Activated T-cell treated with anti-CD3 and anti-CD28 coated beads, Interleukin-2, amount 50 U/mL, for 72 hours (primary cell): ENCODE measurements around the gene GTF2H2C_2.
"Not testable (repeated sequence)": the region's sequence is repeated elsewhere in the genome, so short reads cannot be mapped to it uniquely, and the experiment has no call there.

Source experiments
- ATAC-seq, 2 donors: fragments of 150-1000 bp; cut with Tn5 transposase; replicated peaks in 1 of 2; 2 replicates each; pipeline ENCODE4 v1.10.0; 2021; ENCODE audit warnings: moderate library complexity in 2 of 2, mild to moderate bottlenecking in 1 of 2
- DNase-seq, 2 donors: peaks; one replicate each; pipeline ENCODE4 v3.0.0; 2021 to 2022; ENCODE audit warnings: mixed read lengths in 1 of 2
- H3K27ac Mint-ChIP-seq: one replicate; pipeline ENCODE4 v1.8.0; 2022; ENCODE audit warnings: mild to moderate bottlenecking, moderate library complexity, mixed read lengths
- H3K27me3 Mint-ChIP-seq: one replicate; pipeline ENCODE4 v1.8.0; 2022; ENCODE audit warnings: low read depth, mixed read lengths
- H3K36me3 Mint-ChIP-seq, 2 donors: one replicate each; pipeline ENCODE4 v1.8.0; 2022; ENCODE audit warnings: mixed read lengths in 2 of 2, mild to moderate bottlenecking in 1 of 2; ENCODE audit not compliant: insufficient read depth in 2 of 2
- H3K4me1 Mint-ChIP-seq: one replicate; pipeline ENCODE4 v1.8.0; 2022; ENCODE audit warnings: low read depth, mixed read lengths
- H3K4me3 Mint-ChIP-seq, 2 donors: one replicate each; pipeline ENCODE4 v1.8.0; 2022; ENCODE audit warnings: mild to moderate bottlenecking in 2 of 2, mixed read lengths in 2 of 2, moderate library complexity in 2 of 2
- H3K9me3 Mint-ChIP-seq, 2 donors: one replicate each; pipeline ENCODE4 v1.8.0; 2022; ENCODE audit warnings: mixed read lengths in 2 of 2

Gene GTF2H2C_2

DNA sequence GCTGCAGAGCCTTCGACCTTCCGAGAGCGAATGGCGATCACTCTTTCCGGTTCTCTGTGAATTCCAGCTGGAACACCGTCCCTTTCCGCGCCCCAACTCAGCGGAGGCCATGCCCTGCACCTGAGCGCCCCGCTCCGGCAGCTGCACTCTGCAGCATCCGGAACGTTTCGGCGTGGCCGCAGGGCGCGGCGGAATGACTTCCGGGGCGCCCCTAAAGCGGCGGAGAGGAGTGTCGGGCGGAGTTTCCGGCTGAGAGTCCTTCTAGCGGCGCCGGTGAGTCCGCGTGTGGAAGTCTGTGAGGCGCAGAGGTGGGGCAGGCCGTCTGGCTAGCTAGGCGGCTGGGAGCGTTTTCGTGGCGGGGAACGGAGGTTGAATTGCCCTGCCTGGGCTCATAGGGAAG, at the start of gene GTF2H2C_2:
TSS of gene GTF2H2C_2 (plus strand) at position 252 of the 400 bp plus-strand sequence.
- H3K27ac Mint-ChIP-seq, H3K36me3 Mint-ChIP-seq, H3K4me1 Mint-ChIP-seq, H3K27me3 Mint-ChIP-seq, H3K9me3 Mint-ChIP-seq, DNase-seq, H3K4me3 Mint-ChIP-seq: not testable (repeated sequence)
- peak; percentile 100 for ATAC-seq

GRCh38 chr5:70400984-70401686, 14.0 kb upstream of the GTF2H2C_2 start:
- ATAC-seq (peak; percentile 99 to 100), DNase-seq (peak; percentile 65 to 83)
- H3K27me3 Mint-ChIP-seq, H3K4me1 Mint-ChIP-seq, H3K36me3 Mint-ChIP-seq, H3K27ac Mint-ChIP-seq, H3K9me3 Mint-ChIP-seq: not testable (repeated sequence)
- peak overlapping the region; percentile 72 to 78 for H3K4me3 Mint-ChIP-seq

- not testable (repeated sequence) for H3K4me3 Mint-ChIP-seq, H3K9me3 Mint-ChIP-seq, H3K27ac Mint-ChIP-seq, ATAC-seq, DNase-seq, H3K36me3 Mint-ChIP-seq, H3K27me3 Mint-ChIP-seq, H3K4me1 Mint-ChIP-seq
These were observed 6.2 kb downstream of the GTF2H2C_2 start for GRCh38 chr5:70421322-70421721.

DNA sequence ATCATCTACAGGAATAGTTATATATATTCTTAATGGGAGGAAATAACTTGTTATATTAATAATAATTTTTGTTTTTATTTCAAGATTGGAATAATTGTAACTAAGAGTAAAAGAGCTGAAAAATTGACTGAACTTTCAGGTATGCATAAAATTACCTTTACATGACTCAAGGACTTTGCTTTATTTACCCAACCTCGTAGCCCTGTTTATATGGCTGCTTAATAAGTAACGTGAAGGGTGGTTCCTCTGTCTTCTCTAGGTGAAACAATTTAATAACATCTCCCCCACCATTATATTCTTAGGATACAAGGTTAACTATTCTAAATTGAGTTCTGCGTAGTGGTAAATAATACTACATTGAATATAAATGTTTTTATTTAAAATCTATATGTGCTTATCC, 8.0 kb downstream of the GTF2H2C_2 start:
- not testable (repeated sequence) for H3K36me3 Mint-ChIP-seq, H3K27ac Mint-ChIP-seq, H3K27me3 Mint-ChIP-seq, H3K9me3 Mint-ChIP-seq, H3K4me1 Mint-ChIP-seq, ATAC-seq, H3K4me3 Mint-ChIP-seq, DNase-seq

DNA sequence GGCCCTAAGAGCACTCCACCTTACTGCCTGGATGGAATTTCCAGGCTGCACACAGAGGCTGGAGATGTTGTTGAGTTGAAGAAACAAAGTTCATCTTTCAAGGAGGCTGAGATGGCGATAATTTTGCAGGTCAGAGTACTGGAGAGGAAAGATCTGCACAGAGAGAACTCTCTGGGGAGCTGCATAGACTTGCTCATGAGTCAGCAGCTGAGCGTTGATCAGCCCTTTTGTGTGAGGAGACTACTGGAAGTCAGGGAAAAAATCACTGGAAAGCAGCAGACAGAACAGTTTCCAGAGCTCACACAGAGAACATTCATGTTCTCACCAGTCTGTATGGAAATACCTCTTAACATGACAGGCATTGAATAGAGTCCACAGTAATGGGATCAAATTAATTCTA, 23.4 kb downstream of the GTF2H2C_2 start:
- H3K27me3 Mint-ChIP-seq, H3K36me3 Mint-ChIP-seq, H3K9me3 Mint-ChIP-seq, H3K27ac Mint-ChIP-seq, H3K4me1 Mint-ChIP-seq, ATAC-seq, DNase-seq, H3K4me3 Mint-ChIP-seq: not testable (repeated sequence)

DNA sequence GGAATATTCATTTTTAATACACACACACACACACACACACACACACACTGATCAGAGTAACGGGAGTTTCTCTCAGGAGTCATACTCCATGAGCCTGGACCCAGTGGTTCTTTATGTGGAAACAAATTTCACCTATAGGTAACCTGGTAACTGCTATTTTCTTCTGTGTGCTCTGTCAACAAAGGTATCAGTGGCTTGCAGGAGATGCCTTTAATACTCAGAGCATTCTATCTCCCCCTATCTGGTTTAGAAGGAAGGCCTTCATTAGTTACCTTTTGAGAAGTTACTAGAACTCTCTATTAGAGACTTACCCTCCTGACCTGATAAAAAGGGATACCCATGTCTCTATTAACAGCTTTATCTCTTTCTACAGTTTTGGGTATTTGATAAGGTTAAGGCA, 34.4 kb downstream of the GTF2H2C_2 start:
- not testable (repeated sequence) for DNase-seq, H3K4me3 Mint-ChIP-seq, H3K36me3 Mint-ChIP-seq, H3K27me3 Mint-ChIP-seq, H3K9me3 Mint-ChIP-seq, ATAC-seq, H3K27ac Mint-ChIP-seq, H3K4me1 Mint-ChIP-seq

DNA sequence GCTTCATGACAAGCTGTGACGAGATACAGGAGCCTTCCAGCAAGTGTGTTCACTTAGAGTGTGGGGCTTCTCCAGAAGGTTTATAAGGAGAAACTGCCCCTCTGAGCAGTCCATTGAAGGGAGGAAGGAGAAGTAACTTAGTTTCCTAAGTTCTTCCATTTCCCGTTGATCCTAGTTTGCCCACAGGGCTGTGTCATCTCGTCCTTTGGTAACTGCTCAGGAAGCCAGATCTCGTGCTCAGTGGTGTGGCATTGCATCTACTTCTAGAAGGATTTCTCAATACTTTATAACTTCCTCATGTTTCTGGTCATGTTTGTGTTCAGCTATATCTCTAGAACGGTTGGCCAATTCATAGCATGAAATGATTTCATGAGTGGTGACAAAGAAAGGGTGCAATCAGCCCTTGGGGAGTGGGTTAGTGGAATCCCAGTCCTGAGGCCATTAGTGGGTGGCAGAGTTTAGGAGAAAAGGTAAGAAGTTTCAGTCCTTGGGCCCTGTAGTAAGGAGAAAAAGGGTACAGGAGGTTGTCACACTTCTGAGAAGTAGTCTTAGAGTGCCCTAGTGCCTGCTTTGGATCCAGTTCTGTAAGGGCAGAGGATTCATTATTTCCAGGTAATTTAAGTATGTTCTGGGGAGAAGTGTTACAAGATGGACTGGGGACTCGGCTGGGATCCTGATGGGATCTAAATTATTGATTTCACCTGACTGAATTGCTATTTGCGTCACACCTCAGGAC, 36.2 kb downstream of the GTF2H2C_2 start:
- DNase-seq, ATAC-seq, H3K27ac Mint-ChIP-seq, H3K9me3 Mint-ChIP-seq, H3K27me3 Mint-ChIP-seq, H3K36me3 Mint-ChIP-seq, H3K4me3 Mint-ChIP-seq, H3K4me1 Mint-ChIP-seq: not testable (repeated sequence)

GRCh38 chr5:70457093-70457492, 41.9 kb downstream of the GTF2H2C_2 start:
- H3K9me3 Mint-ChIP-seq, ATAC-seq, H3K4me1 Mint-ChIP-seq, DNase-seq, H3K27ac Mint-ChIP-seq, H3K36me3 Mint-ChIP-seq, H3K27me3 Mint-ChIP-seq, H3K4me3 Mint-ChIP-seq: not testable (repeated sequence)

- not testable (repeated sequence) for H3K9me3 Mint-ChIP-seq, H3K4me1 Mint-ChIP-seq, H3K36me3 Mint-ChIP-seq, DNase-seq, H3K27ac Mint-ChIP-seq, H3K4me3 Mint-ChIP-seq, H3K27me3 Mint-ChIP-seq, ATAC-seq
These were observed 44.0 kb downstream of the GTF2H2C_2 start for GRCh38 chr5:70459188-70459587.

DNA sequence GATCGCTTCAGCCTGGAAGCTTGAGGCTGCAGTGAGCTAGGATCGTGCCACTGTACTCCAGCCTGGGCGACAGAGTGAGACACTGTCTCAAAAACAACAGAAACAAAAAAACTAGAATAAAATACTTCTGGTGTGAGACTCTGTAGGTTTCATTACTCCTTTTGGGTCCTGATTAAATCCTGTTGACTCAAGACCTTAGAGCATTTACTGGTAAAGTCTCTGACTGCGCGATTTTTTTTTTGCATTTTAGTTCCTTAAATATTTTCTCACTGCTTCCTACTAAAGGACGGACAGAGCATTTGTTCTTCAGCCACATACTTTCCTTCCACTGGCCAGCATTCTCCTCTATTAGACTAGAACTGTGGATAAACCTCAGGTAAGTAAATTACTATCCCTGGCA, 46.8 kb downstream of the GTF2H2C_2 start:
- H3K4me1 Mint-ChIP-seq, H3K36me3 Mint-ChIP-seq, H3K27ac Mint-ChIP-seq, H3K27me3 Mint-ChIP-seq, ATAC-seq, H3K9me3 Mint-ChIP-seq, H3K4me3 Mint-ChIP-seq, DNase-seq: not testable (repeated sequence)

DNA sequence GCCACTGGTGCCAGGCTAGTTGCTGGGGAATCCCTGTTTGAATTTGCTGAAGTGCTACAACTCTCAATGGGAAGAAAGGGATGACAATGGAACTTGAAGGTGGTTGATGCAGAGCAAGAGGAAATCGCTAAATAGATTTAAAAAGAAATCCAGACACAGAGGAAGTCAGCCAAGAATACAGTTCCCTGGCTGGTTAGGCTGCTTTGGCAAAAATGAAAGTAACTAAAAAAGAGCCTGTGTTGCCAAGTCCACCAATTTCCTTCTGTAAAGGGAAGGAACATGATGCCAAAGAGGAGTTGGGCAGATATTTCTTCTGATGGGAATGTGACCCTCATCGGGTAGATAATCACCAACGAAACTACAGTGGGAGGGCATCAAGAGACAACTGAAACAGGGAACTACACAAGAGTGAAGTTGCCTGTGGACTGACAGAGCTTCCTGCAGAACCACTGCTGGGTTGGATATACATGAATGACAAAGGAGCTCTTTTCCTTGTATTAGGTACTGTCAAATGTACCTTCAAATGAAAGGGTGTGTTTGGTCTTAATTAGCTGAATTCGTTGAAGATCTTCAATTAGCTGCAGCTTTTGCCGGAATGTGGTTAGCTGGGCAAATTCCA, 49.0 kb downstream of the GTF2H2C_2 start:
- H3K9me3 Mint-ChIP-seq, H3K4me3 Mint-ChIP-seq, H3K36me3 Mint-ChIP-seq, DNase-seq, H3K27ac Mint-ChIP-seq, ATAC-seq, H3K27me3 Mint-ChIP-seq, H3K4me1 Mint-ChIP-seq: not testable (repeated sequence)

DNA sequence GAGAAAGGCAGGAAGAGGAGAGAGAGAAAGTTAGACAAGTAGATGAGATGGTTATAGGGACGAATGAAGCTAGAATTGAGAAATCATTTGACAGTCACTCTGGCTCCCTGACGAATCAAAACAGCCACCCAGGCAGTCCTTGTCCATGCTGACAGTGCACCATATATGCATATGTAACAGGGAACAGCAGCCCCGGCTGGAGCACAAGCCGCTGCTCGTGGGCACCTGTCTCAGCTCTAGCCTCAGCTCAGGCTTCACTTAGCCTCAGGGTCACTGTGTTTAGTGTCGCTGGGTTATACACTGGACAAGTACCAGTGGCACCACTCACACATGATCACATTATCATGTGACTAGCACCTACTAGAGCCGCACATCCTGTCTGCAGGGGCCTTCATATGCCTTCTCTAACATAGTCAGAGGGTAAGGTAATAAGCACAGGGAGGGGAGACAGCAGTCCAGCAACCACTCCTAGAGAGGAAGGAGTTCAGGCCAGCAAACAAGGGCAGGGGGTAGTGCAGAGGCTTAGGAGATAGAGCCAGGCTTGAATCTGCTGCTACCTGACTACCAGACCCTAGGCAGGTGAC, 54.9 kb downstream of the GTF2H2C_2 start:
- not testable (repeated sequence) for H3K4me3 Mint-ChIP-seq, H3K9me3 Mint-ChIP-seq, H3K4me1 Mint-ChIP-seq, H3K27me3 Mint-ChIP-seq, H3K27ac Mint-ChIP-seq, DNase-seq, ATAC-seq, H3K36me3 Mint-ChIP-seq
